ENCODE results near the gene HS3ST4.
"Not testable (repeated sequence)": the region's sequence is repeated elsewhere in the genome, so short reads cannot be mapped to it uniquely, and the experiment has no call there.

Gene HS3ST4

GRCh38 chr16:25771812-25772568, 80.2 kb downstream of the HS3ST4 start:
- Mint-ChIP-seq H3K27me3 (peaks cover 9% of the 10 kb centered on the region), H3K4me1 (no peaks in the 10 kb centered on the region), H3K27ac (no peak overlapping the region), H3K9me3 (peaks cover 4 to 6% of the 10 kb centered on the region in 2 donors), H3K4me3 (no peak overlapping the region)
- no peak for ATAC-seq
- no peak for DNase-seq

DNA sequence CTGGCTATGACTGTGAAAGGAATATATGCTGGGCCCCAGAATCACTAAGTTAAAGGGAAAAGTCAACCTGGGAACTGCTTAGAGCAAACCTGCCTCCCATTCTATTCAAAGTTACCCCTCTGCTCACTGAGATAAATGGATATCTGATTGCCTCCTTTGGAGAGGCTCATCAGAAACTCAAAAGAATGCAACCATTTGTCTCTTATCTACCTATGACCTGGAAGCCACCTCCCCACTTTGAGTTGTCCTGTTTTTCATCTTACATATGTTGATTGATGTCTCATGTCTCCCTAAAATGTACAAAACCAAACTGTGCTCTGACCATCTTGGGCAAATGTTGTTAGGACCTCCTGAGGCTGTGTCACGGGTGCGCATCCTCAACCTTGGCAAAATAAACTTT, 84.5 kb downstream of the HS3ST4 start:
- not testable (repeated sequence) for DNase-seq, H3K27me3 Mint-ChIP-seq, H3K4me1 Mint-ChIP-seq, H3K9me3 Mint-ChIP-seq, ATAC-seq, H3K27ac Mint-ChIP-seq, H3K4me3 Mint-ChIP-seq

DNA sequence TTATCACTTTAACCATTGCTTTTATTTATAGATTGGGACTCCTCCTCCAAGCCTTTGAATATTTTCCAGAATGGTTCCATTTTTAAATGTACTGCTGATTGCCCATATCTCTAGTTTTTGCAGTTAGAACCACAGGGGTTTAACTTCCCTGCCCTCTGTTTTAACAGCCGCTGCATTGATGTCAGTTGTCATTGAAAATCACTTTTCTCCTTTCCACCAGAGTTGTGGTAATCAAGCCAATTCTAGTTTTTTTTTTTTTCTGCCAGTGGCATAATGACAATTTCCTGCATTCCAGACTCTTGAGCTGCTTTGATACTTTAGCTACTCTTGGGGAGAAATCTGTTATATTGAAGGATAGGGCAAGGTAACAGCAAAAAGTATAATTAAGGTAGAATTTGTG, 91.5 kb downstream of the HS3ST4 start:
- Mint-ChIP-seq H3K27ac (no peak overlapping the region), H3K27me3 (peaks cover 8% of the 10 kb centered on the region)

GRCh38 chr16:25785361-25785760, 93.6 kb downstream of the HS3ST4 start:
- DNase-seq (no peak), ATAC-seq (no peak)
- Mint-ChIP-seq H3K27ac (no peak overlapping the region), H3K4me3 (no peak overlapping the region), H3K9me3 (peaks cover 7 to 8% of the 10 kb centered on the region in 2 donors), H3K27me3 (peaks cover 8% of the 10 kb centered on the region), H3K4me1 (no peaks in the 10 kb centered on the region)

More for the DNA sequence above, 91.5 kb downstream of the HS3ST4 start:
- ATAC-seq, result no peak
- peaks cover 7 to 8% of the 10 kb centered on the region in 2 donors for H3K9me3 Mint-ChIP-seq
- H3K4me1 Mint-ChIP-seq, result no peaks in the 10 kb centered on the region
- no peak for DNase-seq
- no peak overlapping the region for H3K4me3 Mint-ChIP-seq

DNA sequence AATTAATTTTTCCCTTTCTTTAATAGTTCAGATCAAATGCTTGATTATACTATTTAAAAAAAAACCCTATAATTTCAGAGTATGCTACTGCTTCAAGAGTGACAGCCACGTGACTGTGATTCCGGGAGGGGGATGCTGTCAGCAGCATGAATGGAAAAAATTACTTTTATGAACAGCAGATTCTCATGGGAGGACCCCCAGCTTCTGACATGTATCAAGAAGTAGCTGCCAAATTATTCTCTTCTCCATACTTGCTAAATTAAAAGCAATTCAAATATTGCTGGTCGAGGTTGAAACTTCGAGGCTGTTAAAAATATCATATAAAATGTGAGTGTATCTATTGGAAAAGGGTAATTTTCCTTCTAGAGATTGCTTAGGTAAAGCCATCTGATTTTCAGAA, 95.0 kb downstream of the HS3ST4 start:
- no peak overlapping the region for H3K27ac Mint-ChIP-seq
- no peak for DNase-seq

DNA sequence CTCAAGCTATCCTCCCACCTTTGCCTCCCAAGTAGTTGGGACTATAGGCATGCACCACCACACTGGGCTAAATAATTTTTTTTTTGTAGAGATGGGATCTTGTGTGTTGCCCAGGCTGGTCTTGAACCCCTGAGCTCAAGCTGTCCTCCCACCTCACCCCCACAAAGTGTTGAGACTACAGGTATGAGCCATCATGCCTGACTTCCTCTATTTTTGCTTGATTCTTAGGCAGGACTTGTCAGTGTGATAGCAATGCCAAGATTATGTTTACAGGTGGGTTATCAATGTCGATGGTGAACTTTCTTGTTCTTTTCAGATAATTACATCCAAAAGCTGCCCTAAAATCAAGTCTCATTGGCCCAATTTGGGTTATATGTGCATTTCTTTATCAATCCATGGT, 96.9 kb downstream of the HS3ST4 start:
- no peak overlapping the region for H3K27ac Mint-ChIP-seq
- H3K27me3 Mint-ChIP-seq, result peaks cover 10% of the 10 kb centered on the region
- ATAC-seq, result no peak
- no peaks in the 10 kb centered on the region for H3K4me1 Mint-ChIP-seq
- H3K9me3 Mint-ChIP-seq, result peaks cover 7 to 8% of the 10 kb centered on the region in 2 donors
- no peak overlapping the region for H3K4me3 Mint-ChIP-seq
- no peak for DNase-seq

More for the DNA sequence above, 95.0 kb downstream of the HS3ST4 start:
- ATAC-seq, result no peak
- no peaks in the 10 kb centered on the region for H3K4me1 Mint-ChIP-seq
- H3K27me3 Mint-ChIP-seq, result peaks cover 8% of the 10 kb centered on the region
- H3K9me3 Mint-ChIP-seq, result peaks cover 7 to 8% of the 10 kb centered on the region in 2 donors
- H3K4me3 Mint-ChIP-seq, result no peak overlapping the region

DNA sequence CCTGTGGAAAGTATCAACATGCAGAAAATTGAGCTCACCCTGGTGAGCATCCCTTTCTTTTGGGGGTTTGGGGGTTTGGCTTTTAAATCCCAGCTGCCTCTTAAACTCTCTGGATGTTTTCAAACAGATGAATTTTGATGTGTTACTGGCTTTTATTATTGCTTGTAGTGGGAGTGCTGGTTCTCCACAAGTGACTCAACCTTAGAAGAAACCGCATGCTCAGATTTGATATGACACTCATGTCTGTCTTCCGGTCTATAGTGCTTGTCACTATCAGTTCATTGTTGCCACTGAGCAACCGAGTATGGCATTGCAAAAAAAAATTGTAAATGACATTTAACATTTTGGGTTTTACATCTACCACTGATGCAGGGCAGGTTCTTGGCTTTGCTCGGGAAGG, 104.5 kb downstream of the HS3ST4 start:
- Mint-ChIP-seq H3K27me3 (peaks cover 33% of the 10 kb centered on the region), H3K4me3 (no peak overlapping the region), H3K9me3 (no peaks in the 10 kb centered on the region), H3K4me1 (no peaks in the 10 kb centered on the region), H3K27ac (peak overlapping the region in 1 of 2 donors; percentile 37)
- DNase-seq (no peak), ATAC-seq (no peak)

DNA sequence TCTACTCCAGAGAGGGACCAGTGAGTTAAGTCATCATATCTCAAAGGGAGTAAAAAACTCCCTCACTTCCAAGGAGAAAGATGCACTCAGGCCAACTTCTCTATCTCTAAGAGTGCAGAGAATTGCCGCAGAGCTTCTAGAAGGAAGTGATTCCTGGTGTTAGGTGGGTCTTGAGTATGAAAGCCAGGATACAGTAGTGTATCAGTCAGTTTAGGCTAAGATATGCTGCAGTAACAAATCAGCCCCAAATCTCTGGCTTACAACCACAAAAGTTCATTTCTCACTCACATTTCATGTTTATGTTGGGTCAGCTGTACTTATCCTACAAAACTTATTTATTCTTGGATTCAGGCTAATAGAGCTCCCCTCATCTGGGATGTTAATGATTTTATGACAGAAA, 106.3 kb downstream of the HS3ST4 start:
- H3K4me3 Mint-ChIP-seq, result no peak overlapping the region
- no peaks in the 10 kb centered on the region for H3K4me1 Mint-ChIP-seq
- peaks cover 33% of the 10 kb centered on the region for H3K27me3 Mint-ChIP-seq
- H3K27ac Mint-ChIP-seq, result no peak overlapping the region
- H3K9me3 Mint-ChIP-seq, result no peaks in the 10 kb centered on the region
- ATAC-seq, result no peak
- no peak for DNase-seq

DNA sequence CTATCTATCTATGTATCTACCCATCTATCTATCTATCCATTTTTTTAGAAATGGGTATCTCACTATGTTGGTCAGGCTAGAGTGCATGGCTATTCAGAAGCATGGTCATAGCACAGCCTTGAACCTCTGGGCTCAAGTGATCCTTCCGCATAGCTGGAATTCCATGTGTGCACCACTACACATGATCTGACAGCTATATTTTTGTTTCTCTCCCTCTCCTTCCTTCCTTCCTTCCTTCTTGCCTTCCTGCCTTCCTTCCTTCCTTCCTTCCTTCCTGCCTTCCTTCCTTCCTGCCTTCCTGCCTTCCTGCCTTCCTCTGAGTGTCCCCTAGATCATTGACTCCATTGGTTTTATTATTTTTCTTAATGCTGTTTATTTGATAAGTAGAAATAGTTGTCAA, 108.1 kb downstream of the HS3ST4 start:
- Mint-ChIP-seq H3K27me3 (peaks cover 25% of the 10 kb centered on the region), H3K27ac (no peak overlapping the region), H3K9me3 (no peaks in the 10 kb centered on the region), H3K4me1 (no peaks in the 10 kb centered on the region), H3K4me3 (no peak overlapping the region)
- ATAC-seq, result no peak
- DNase-seq, result no peak

DNA sequence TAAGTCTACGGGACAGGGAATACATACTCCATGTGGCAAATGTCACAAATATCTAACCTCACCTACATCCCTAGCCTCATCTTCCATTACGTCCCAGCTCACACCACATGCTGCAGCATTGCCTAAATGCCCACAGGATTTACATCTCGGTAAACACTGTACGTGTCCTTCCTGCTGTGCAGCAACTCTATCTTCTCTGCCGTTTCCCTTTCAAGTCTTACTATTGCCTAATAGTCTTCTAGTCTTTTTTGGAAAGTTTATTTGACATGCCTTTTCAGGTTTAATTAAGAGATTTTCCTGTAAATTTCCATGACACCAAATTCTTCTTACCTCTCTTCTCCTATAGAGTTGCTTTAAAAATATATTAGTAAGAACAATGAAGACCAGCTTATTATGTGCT, 120.5 kb downstream of the HS3ST4 start:
- Mint-ChIP-seq H3K27me3 (peaks cover 31% of the 10 kb centered on the region), H3K27ac (no peak overlapping the region), H3K4me1 (no peaks in the 10 kb centered on the region), H3K4me3 (no peak overlapping the region), H3K9me3 (no peaks in the 10 kb centered on the region)
- no peak for DNase-seq
- ATAC-seq, result no peak

DNA sequence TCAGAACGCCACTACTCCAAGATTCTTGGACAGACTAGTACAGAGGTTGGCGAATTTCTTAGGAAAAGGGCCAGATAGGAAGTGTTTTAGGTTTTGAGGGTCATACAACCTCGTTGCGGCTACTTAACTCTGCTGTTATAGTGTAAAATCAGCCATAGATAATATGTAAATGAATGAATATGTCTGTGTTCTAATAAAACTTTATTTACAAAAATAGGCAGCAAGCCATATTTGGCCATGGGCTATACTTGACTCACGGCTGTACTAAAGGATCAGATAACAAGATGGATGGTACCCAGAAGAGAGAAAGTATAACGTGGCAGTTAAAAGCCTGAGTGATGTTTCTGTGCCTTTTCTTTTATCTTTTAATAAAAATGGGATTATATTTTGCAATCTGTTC, 125.5 kb downstream of the HS3ST4 start:
- ATAC-seq, result no peak
- Mint-ChIP-seq H3K4me1 (no peaks in the 10 kb centered on the region), H3K9me3 (no peaks in the 10 kb centered on the region), H3K27ac (no peak overlapping the region), H3K4me3 (no peak overlapping the region), H3K27me3 (peaks cover 7% of the 10 kb centered on the region)
- no peak for DNase-seq

GRCh38 chr16:25817876-25818275, 126.1 kb downstream of the HS3ST4 start:
- Mint-ChIP-seq H3K27ac (no peak overlapping the region), H3K4me3 (no peak overlapping the region), H3K27me3 (peaks cover 3% of the 10 kb centered on the region), H3K9me3 (no peaks in the 10 kb centered on the region), H3K4me1 (no peaks in the 10 kb centered on the region)
- ATAC-seq (no peak), DNase-seq (no peak)

DNA sequence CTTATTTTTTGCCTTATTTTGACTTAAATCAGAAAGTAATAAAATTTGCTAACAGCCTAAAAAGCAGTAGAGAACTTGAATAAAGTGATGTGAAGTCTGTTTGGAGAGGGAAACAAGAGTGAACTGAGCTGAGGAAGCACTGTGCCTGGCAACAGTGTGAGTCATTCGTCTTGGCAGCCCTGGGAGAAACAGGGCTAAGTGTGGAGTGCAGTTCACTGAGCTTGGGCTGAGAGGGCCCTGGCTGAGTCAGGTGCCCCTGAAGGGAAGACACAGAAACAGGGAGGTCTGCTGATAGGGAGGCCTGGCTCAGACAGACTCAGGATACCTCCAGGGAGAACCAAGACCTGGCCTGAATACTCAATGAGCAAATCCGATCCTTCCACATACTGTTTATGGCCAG, 132.1 kb downstream of the HS3ST4 start:
- Mint-ChIP-seq H3K27ac (peak overlapping the region in 1 of 2 donors; percentile 2), H3K4me1 (no peaks in the 10 kb centered on the region), H3K27me3 (peaks cover 9% of the 10 kb centered on the region), H3K4me3 (no peak overlapping the region), H3K9me3 (no peaks in the 10 kb centered on the region)
- DNase-seq (no peak), ATAC-seq (no peak)

DNA sequence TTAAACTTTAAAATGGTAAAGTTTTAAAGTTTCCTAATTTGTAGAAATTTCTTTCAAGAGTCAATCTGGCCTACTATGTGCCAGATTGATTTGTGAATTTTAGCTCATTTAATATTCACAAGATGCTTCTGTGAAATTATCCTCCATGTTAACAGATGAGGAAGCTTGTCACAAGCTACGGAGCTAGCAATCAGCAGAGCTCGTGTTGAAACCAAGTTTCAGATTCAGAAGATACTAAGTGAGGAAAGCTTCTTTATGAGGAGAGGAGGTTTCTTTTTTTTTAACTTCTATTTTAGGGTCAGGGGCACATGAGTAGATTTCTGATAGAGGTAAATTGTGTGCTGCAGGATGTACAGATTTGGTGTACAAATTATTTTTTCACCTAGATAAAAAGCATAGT, 135.9 kb downstream of the HS3ST4 start:
- H3K27ac Mint-ChIP-seq, result no peak overlapping the region
- no peaks in the 10 kb centered on the region for H3K4me1 Mint-ChIP-seq
- H3K9me3 Mint-ChIP-seq, result no peaks in the 10 kb centered on the region
- no peak overlapping the region for H3K4me3 Mint-ChIP-seq
- DNase-seq (no peak), ATAC-seq (no peak)
- peaks cover 26% of the 10 kb centered on the region for H3K27me3 Mint-ChIP-seq

GRCh38 chr16:25828510-25828909, 136.8 kb downstream of the HS3ST4 start:
- Mint-ChIP-seq H3K27me3 (peaks cover 26% of the 10 kb centered on the region), H3K4me3 (no peak overlapping the region), H3K27ac (no peak overlapping the region), H3K4me1 (no peaks in the 10 kb centered on the region), H3K9me3 (no peaks in the 10 kb centered on the region)
- DNase-seq, result no peak
- ATAC-seq, result no peak

- Mint-ChIP-seq H3K27ac (no peak overlapping the region), H3K4me1 (peaks cover 4% of the 10 kb centered on the region), H3K9me3 (no peaks in the 10 kb centered on the region), H3K27me3 (peaks cover 31% of the 10 kb centered on the region), H3K4me3 (no peak overlapping the region)
- DNase-seq (no peak), ATAC-seq (no peak)
These were observed 140.5 kb downstream of the HS3ST4 start for GRCh38 chr16:25832291-25832690.

DNA sequence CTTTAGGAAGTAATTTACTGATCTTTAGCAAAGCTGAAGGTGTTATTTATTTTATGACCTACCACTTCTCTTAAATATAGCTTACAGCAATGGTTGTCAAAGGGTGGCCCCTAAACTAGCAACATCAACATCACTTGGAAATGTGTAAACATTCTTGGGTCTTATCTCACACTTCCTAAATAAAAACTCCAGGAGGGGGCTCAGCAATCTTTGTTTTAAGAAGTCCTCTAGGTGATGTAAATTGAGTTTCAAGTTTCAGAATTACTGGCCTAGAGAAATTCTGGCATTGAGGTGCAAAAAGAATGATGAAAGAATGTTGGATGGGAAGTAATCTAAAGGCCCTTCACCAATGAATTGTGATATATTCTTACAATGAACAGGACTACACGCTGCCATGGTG, 142.3 kb downstream of the HS3ST4 start:
- Mint-ChIP-seq H3K9me3 (no peaks in the 10 kb centered on the region), H3K4me1 (peaks cover 9% of the 10 kb centered on the region), H3K27ac (peak overlapping the region in 1 of 2 donors; percentile 90), H3K4me3 (no peak overlapping the region), H3K27me3 (peaks cover 44% of the 10 kb centered on the region)
- no peak for DNase-seq
- ATAC-seq, result peak; percentile 59
